Adrenal gland (tissue), 5 donors: ENCODE data around the gene PRKAG3.

ENCODE experiments used
- POLR2A ChIP-seq, 2 donors: fragments of 450-650 bp; IDR thresholded peaks; one replicate each; pipeline ENCODE4 v1.6.1; 2017; ENCODE audit warnings: antibody characterized with exemption in 2 of 2, mild to moderate bottlenecking in 2 of 2, moderate library complexity in 1 of 2
- TF ChIP-seq, protein P1 (sequence below), 6 experiments: fragments of 450-650 bp in 4 of 6; fragments of 200-600 bp in 2 of 6; sonication (generic) in 1 of 6; IDR thresholded peaks; 1 replicate in 5 of 6; 2 replicates in 1 of 6; pipeline versions ENCODE4 v1.5.1 to v1.8.0; 2016 to 2021; ENCODE audit warnings: antibody characterized with exemption in 6 of 6, mild to moderate bottlenecking in 2 of 6, moderate library complexity in 1 of 6
- donor health status: DM: no; HTN: no; CAD: no.

GRCh38 chr2:218821605-218822211 is 9.9 kb downstream of the PRKAG3 start:
- TF ChIP-seq, protein P1, sequence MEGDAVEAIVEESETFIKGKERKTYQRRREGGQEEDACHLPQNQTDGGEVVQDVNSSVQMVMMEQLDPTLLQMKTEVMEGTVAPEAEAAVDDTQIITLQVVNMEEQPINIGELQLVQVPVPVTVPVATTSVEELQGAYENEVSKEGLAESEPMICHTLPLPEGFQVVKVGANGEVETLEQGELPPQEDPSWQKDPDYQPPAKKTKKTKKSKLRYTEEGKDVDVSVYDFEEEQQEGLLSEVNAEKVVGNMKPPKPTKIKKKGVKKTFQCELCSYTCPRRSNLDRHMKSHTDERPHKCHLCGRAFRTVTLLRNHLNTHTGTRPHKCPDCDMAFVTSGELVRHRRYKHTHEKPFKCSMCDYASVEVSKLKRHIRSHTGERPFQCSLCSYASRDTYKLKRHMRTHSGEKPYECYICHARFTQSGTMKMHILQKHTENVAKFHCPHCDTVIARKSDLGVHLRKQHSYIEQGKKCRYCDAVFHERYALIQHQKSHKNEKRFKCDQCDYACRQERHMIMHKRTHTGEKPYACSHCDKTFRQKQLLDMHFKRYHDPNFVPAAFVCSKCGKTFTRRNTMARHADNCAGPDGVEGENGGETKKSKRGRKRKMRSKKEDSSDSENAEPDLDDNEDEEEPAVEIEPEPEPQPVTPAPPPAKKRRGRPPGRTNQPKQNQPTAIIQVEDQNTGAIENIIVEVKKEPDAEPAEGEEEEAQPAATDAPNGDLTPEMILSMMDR (IDR thresholded peaks at IDR 0.05): no peak
- no peak for TF ChIP-seq POLR2A (IDR thresholded peaks at IDR 0.05)
